HL-60 (cell line): ENCODE measurements around the gene VAV2.

Source experiments
- POLR2AphosphoS5 ChIP-seq: IDR thresholded peaks from 2 replicates; pipeline ENCODE4 v1.6.1; 2012; ENCODE audit warnings: low read depth
- SPI1 ChIP-seq: IDR thresholded peaks from 2 replicates; pipeline ENCODE4 v1.6.1; 2012; ENCODE audit warnings: low read depth, mild to moderate bottlenecking, borderline replicate concordance
- TF ChIP-seq, protein P1 (sequence below): IDR thresholded peaks from one replicate; pipeline ENCODE4 v1.5.1; 2011; ENCODE audit warnings: low read length, control low read depth, inconsistent platforms; ENCODE audit not compliant: insufficient read depth

DNA sequence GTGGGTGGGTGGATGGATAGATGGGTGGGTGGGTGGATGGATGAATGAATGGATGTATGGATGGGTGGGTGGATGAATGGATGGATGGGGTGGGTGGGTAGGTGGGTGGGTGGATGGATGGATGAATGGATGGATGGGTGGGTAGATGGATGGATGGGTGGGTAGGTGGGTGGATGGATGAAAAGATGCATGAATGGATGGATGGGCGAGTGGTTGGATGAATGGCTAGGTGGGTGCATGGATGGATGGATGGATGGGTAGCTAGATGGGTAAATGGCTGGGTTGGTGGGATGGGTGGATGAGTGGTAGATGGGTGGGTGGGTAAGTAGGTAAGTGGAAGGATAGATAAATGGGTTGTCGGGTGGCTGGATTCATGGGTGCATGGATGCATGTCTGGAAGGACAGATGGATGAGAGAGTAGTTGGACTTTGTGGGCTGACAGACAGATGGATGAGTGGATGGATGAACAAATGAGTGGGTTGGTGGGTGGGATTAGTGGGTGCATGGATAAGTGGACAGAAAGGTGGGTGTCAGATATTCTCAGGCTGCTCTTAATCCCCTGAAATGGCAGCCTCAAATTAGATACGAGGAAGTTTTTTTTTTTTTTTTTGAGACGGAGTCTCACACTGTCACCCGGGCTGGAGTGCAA is 153.1 kb downstream of the VAV2 start:
- TF ChIP-seq, protein P1, sequence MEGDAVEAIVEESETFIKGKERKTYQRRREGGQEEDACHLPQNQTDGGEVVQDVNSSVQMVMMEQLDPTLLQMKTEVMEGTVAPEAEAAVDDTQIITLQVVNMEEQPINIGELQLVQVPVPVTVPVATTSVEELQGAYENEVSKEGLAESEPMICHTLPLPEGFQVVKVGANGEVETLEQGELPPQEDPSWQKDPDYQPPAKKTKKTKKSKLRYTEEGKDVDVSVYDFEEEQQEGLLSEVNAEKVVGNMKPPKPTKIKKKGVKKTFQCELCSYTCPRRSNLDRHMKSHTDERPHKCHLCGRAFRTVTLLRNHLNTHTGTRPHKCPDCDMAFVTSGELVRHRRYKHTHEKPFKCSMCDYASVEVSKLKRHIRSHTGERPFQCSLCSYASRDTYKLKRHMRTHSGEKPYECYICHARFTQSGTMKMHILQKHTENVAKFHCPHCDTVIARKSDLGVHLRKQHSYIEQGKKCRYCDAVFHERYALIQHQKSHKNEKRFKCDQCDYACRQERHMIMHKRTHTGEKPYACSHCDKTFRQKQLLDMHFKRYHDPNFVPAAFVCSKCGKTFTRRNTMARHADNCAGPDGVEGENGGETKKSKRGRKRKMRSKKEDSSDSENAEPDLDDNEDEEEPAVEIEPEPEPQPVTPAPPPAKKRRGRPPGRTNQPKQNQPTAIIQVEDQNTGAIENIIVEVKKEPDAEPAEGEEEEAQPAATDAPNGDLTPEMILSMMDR = no peak
- TF ChIP-seq SPI1 = no peak
- no peak for TF ChIP-seq POLR2AphosphoS5
